ENCODE results near the gene COL6A2. TPM values are rescaled to one million over a fixed set of nuclear protein-coding genes. Genes with fewer than 3 reads are reported as not detected.
A peak's percentile ranks its signal among the peaks of the same experiment; 100 is the strongest.

COL6A2 gene
- total RNA-seq, 1 experiment from 2014 or later = 111 TPM

DNA sequence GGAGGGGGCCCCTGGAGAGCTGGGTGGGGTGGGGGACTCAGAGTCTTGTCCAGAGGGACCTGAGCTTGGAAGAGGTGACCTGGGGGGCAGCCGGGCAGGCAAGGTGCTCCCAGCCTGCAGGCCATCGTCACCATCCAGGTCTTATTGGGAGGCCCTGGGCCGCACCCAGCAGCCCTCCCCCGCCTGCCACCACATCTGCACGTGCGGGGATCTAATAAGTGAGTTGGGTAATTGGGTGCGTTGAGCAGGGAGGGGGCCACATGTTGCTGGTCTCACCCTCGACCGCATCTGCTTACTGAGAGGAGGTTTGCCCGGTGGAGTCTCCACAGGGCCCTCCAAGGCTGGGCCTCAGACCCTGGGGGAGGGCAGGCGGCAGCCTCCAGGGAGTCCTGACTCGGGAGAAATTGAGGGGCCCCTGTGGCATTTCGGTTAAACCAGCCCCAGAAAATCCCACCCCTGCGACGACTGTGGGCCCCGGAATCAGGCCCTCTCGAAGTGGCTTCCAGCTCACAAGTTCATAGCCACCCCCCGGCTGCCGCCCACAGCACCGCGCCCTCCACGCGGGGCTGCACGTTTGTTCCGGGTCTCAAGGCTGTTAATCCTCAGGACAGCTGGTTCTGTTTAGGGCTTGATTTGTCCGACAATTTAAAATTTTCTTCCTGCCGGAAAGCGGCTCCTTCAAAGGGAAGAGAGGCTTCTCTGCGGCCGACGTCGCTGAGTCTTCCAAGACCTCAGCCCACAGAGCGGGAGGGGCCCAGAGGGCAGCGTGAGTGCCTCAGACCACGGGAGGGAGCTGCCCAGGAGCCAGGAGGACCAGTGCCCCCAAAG, 14.7 kb upstream of the COL6A2 start:
- H3K4me3 Mint-ChIP-seq = no peak overlapping the region
- H3K27me3 Mint-ChIP-seq (ENCODE audit: low read depth) = no peaks in the 10 kb centered on the region
- TF ChIP-seq, protein P1, sequence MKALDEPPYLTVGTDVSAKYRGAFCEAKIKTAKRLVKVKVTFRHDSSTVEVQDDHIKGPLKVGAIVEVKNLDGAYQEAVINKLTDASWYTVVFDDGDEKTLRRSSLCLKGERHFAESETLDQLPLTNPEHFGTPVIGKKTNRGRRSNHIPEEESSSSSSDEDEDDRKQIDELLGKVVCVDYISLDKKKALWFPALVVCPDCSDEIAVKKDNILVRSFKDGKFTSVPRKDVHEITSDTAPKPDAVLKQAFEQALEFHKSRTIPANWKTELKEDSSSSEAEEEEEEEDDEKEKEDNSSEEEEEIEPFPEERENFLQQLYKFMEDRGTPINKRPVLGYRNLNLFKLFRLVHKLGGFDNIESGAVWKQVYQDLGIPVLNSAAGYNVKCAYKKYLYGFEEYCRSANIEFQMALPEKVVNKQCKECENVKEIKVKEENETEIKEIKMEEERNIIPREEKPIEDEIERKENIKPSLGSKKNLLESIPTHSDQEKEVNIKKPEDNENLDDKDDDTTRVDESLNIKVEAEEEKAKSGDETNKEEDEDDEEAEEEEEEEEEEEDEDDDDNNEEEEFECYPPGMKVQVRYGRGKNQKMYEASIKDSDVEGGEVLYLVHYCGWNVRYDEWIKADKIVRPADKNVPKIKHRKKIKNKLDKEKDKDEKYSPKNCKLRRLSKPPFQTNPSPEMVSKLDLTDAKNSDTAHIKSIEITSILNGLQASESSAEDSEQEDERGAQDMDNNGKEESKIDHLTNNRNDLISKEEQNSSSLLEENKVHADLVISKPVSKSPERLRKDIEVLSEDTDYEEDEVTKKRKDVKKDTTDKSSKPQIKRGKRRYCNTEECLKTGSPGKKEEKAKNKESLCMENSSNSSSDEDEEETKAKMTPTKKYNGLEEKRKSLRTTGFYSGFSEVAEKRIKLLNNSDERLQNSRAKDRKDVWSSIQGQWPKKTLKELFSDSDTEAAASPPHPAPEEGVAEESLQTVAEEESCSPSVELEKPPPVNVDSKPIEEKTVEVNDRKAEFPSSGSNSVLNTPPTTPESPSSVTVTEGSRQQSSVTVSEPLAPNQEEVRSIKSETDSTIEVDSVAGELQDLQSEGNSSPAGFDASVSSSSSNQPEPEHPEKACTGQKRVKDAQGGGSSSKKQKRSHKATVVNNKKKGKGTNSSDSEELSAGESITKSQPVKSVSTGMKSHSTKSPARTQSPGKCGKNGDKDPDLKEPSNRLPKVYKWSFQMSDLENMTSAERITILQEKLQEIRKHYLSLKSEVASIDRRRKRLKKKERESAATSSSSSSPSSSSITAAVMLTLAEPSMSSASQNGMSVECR (CRISPR knock-in tag; IDR thresholded peaks at IDR 0.05; ENCODE audit: borderline replicate concordance) = no peak
- TF ChIP-seq IRF2 (CRISPR knock-in tag; IDR thresholded peaks at IDR 0.05; ENCODE audit: borderline replicate concordance, low read depth) (no peak), PRRX2 (CRISPR knock-in tag; IDR thresholded peaks at IDR 0.05) (no peak), ZNF396 (CRISPR knock-in tag; IDR thresholded peaks at IDR 0.05; ENCODE audit: borderline replicate concordance) (no peak), MYBL2 (CRISPR knock-in tag; IDR thresholded peaks at IDR 0.05) (no peak), ELF4 (CRISPR knock-in tag; IDR thresholded peaks at IDR 0.05; ENCODE audit: low read depth) (no peak), FOXK1 (CRISPR knock-in tag; IDR thresholded peaks at IDR 0.05) (no peak), CREB1 (CRISPR knock-in tag; IDR thresholded peaks at IDR 0.05) (no peak), E2F5 (CRISPR knock-in tag; IDR thresholded peaks at IDR 0.05) (no peak), CTCF (IDR thresholded peaks at IDR 0.05) (no peak), NFYB (CRISPR knock-in tag; conservative IDR thresholded peaks at IDR 0.05; ENCODE audit: low read depth) (no peak)
- ATAC-seq (peak; percentile 20; the same call in 1 of the 2 replicates), DNase-seq (ENCODE audit: low spot score) (no peak)
- no peak overlapping the region for H3K27ac Mint-ChIP-seq
- CTCF ChIA-PET = interaction anchor here (1.2 kb wide), 1 partner anchor 14 kb away, joined by 6 read pairs; the partner anchor contains the start of gene COL6A2
- peaks cover 14% of the 10 kb centered on the region for H3K9me3 Mint-ChIP-seq
- peaks cover 6% of the 10 kb centered on the region for H3K36me3 Mint-ChIP-seq
- no peaks in the 10 kb centered on the region for H3K4me1 Mint-ChIP-seq
- POLR2A ChIA-PET = no interaction called here

GRCh38 chr21:46083791-46084561, 13.9 kb upstream of the COL6A2 start:
- DNase-seq (ENCODE audit: low spot score) = no peak
- no peak; the same call in 1 of the 2 replicates for ATAC-seq
- no peak overlapping the region for H3K4me3 Mint-ChIP-seq
- TF ChIP-seq NR1H2 (CRISPR knock-in tag; IDR thresholded peaks at IDR 0.05) (no peak), PRRX2 (CRISPR knock-in tag; IDR thresholded peaks at IDR 0.05) (no peak), ZNF232 (CRISPR knock-in tag; IDR thresholded peaks at IDR 0.05) (no peak), FOXK1 (CRISPR knock-in tag; IDR thresholded peaks at IDR 0.05) (no peak), ATF1 (CRISPR knock-in tag; IDR thresholded peaks at IDR 0.05) (no peak)
- H3K36me3 Mint-ChIP-seq = peaks cover 10% of the 10 kb centered on the region
- H3K4me1 Mint-ChIP-seq = no peaks in the 10 kb centered on the region
- no peaks in the 10 kb centered on the region for H3K27me3 Mint-ChIP-seq (ENCODE audit: low read depth)
- no peak overlapping the region for H3K27ac Mint-ChIP-seq
- peaks cover 21% of the 10 kb centered on the region for H3K9me3 Mint-ChIP-seq
- POLR2A ChIA-PET = no interaction called here
- CTCF ChIA-PET = interaction anchor here (1.2 kb wide), 1 partner anchor 14 kb away, joined by 6 read pairs; the partner anchor contains the start of gene COL6A2
